GM21360 (cell line): Measurements from ENCODE around the gene AFP.

Source experiments
- ATAC-seq: cut with Tn5 transposase; IDR thresholded peaks from one replicate; pipeline ENCODE4 v1.9.1; 2021; ENCODE audit warnings: mild to moderate bottlenecking, moderate library complexity; ENCODE audit not compliant: unreplicated experiment

AFP gene

GRCh38 chr4:73454920-73455319 is 18.9 kb downstream of the AFP start:
- ATAC-seq: no peak

- ATAC-seq: no peak
Observed at GRCh38 chr4:73456177-73457022, 20.4 kb downstream of the AFP start.

DNA sequence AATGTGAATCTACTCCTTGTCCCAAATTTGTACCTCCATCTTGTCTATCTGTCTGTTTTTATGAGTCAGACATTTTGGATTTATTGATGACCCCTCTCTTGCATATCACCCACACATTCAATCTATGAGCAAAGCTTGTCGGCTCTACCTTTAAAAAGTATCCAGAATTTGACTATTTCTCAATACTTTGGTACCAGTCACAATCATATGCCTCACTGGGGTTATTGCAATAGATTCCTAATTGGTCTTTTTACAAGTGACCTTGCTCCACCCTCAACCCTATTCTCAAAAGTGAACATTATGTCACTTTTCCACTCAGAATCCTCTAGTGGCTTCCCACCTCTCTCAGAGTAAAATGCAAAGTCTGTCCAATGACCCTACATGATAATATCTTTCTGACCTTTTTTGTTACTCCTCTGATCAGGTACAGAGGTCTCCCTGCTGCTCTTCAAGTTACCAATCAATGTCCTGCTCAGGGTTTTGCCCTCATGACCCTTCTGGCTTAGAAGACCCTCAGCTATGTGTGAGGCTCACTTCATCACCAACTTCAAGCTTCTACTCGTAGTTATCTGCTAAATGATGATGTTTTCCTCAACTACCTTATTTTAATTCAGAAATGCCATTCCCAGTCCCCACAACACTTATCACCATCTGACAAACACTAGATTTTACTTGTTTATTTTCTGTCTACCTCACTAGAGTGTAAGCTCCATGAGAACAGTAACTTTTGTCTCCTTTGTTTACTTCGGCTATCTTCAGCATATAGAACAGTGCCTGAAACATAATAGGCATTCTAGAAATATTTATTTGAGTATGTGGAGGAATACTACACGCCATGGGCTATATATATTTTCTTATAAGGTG is 22.4 kb downstream of the AFP start:
- ATAC-seq: no peak

- ATAC-seq: no peak
Observed at GRCh38 chr4:73459048-73459421, 23.0 kb downstream of the AFP start.

DNA sequence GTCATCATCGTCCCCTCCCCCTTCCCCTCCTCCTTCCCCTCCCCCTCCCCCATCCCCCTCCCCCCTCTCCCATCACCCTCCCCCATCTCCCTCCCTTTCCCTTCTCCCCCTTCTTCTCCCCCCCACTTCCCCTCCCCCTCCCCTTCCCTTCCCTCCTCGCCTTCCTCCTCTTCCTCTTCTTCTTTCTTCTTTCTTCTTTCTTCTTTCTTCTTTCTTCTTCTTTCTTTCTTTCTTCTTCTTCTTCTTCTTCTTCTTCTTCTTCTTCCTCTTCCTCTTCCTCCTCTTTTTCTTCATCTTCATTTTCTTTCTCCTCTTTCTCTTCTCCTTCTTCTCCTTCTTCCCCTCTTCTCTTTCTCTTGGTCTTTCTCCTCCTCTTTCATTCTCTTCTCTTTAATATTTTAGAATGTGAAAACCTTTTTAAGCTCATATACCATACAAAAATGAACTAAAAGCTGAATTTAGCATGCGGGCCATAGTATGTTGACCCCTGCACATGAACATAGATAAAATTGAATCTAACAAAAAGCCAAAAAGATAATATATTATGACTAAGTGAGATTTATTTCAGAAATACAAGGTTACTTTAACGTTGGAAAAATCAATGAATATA is 25.0 kb downstream of the AFP start:
- no peak for ATAC-seq

DNA sequence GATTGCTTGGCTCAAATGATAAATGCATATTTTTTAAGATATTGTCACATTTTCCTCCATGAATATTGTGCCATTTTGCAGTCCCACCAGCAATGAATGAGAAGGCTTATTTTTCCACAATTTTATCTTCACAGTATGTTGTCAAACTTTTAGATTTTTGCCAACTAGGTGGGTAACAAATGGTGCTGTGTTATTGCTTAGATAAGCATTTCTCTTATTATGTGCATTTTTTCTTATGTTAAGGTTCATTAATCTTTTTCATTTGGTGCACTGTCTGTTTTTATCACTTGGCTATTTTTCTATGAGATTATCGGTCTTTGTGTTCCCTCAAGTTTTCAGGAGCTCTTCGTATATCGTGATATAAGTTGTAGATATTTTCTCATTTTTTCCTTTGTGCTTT is 32.1 kb downstream of the AFP start:
- ATAC-seq: no peak

DNA sequence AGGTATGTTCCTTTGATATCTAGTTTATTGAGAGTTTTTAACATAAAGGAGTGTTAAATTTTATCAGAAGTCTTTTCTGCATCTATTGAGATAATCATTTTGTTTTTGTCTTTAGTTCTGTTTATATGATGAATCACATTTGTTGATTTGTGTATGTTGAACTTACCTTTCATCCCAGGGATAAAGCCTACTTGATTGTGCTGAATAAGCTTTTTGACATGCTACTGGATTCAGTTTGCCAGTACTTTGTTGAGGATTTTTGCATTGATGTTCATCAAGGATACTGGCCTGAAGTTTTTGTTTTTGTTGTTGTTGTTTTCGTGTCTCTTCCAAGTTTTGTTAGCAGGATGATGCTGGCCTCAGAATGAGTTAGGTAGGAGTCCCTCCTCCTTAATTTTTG is 34.7 kb downstream of the AFP start:
- ATAC-seq: no peak

GRCh38 chr4:73477176-73477575 is 41.2 kb downstream of the AFP start:
- ATAC-seq: no peak

DNA sequence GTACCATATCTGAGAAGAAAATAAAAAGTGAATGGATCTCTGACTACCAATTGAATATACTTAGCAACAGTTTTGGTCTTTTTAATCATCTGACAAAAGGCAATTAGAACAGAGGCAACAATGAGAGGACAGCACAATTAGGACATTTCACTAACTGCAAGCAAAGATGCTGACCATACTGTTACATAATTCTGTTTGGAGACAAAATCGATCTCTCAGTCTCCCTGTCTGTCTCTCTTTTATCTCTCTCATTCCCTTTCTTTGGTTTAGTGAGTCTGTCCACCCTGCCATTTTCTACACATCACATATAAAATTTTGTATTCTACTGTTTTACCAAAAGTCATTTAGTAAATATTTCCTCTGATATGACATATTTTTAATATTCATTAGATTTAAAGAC is 43.3 kb downstream of the AFP start:
- ATAC-seq: no peak

DNA sequence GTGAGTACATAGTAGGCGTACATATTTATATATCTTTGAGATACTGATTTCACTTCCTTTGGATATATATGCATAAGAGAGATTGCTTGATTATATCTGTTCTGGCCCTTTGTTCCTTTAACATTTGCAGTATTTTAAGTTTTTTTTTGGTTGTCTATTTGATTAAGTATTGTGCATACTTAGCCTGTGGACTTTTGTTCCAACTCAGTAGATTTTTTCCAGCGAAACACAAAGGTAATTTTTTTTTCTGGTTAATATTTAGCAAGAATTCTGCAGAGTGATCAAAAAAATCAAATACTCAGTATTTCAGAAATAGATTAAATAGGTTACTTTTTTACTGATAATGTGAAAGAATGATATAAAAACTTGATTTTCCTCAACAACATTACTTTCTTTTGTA is 45.3 kb downstream of the AFP start, which contains the start of gene AFM:
AFM (plus strand) TSS at position 388 of the 400 bp plus-strand sequence. CDS start 31 bp downstream, outside the sequence.
- ATAC-seq: no peak

GRCh38 chr4:73485085-73485484 is 49.1 kb downstream of the AFP start:
- ATAC-seq: no peak

GRCh38 chr4:73485596-73485995 is 49.6 kb downstream of the AFP start:
- ATAC-seq: no peak

GRCh38 chr4:73486497-73486896 is 50.5 kb downstream of the AFP start:
- ATAC-seq: no peak

DNA sequence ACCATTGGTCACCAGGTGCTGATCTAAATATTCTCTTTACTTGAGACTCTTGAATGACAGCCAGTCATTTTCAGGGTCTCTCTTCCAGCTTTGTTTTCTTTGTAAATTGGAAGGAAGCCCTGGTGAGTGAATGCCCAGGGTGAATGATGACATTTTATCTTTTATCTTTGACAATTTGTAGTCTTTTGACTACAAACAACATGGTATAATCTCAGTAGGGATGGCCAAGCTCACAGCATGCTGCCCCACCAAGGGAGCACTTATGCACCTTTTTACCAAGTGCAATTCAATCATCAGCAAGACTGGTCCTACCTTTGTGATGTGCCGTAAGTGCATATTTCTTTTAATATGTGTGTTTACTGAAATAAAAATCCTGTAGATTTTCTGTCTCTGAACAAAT is 51.2 kb downstream of the AFP start:
- no peak for ATAC-seq

GRCh38 chr4:73499996-73500765 is 64.2 kb downstream of the AFP start:
- no peak for ATAC-seq

GRCh38 chr4:73501664-73502265 is 65.7 kb downstream of the AFP start:
- no peak for ATAC-seq

GRCh38 chr4:73505567-73505966 is 69.5 kb downstream of the AFP start:
- ATAC-seq: no peak
